ENCODE results near the gene NCAM1. TPM values are rescaled to one million over a fixed set of nuclear protein-coding genes. Genes with fewer than 3 reads are reported as not detected.

NCAM1 gene
- total RNA-seq, 3 donors from 2014 or later = 3.6 to 17.9 (median 6.1) TPM

DNA sequence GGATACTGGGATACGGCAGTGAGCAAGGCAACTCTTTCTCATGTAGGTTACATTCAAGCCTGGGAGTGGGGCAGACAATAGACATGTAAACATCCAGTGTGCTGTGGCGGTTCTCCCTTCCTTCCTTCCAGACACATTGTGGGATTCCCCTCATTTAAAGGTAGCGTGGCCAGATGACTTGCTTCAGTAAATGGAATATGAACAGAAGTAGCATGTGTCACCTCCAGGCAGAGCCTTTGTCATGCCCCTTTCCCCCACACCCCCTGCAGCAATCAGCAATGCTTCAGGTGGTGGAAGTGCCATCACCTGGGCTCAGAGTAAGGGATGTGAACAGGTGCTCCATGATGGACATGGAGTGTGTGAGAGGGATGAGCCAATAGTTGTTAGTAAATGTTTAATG, 318.4 kb downstream of the NCAM1 start:
- DNase-seq (ENCODE audit: low spot score in 2 of 2) = no peak
- intact Hi-C loops (cut with DNase I; ENCODE audit: low total_unique reads) = no loop called here
- Histone ChIP-seq H3K9me3 (no peaks in the 10 kb centered on the region), H3K4me3 (no peak overlapping the region), H3K27me3 (no peaks in the 10 kb centered on the region), H3K4me1 (no peaks in the 10 kb centered on the region), H3K36me3 (no peaks in the 10 kb centered on the region), H3K27ac (no peak overlapping the region)
- TF ChIP-seq POLR2A (IDR thresholded peaks at IDR 0.05) (no peak), POLR2AphosphoS5 (IDR thresholded peaks at IDR 0.05) (no peak)
- TF ChIP-seq, protein P1, sequence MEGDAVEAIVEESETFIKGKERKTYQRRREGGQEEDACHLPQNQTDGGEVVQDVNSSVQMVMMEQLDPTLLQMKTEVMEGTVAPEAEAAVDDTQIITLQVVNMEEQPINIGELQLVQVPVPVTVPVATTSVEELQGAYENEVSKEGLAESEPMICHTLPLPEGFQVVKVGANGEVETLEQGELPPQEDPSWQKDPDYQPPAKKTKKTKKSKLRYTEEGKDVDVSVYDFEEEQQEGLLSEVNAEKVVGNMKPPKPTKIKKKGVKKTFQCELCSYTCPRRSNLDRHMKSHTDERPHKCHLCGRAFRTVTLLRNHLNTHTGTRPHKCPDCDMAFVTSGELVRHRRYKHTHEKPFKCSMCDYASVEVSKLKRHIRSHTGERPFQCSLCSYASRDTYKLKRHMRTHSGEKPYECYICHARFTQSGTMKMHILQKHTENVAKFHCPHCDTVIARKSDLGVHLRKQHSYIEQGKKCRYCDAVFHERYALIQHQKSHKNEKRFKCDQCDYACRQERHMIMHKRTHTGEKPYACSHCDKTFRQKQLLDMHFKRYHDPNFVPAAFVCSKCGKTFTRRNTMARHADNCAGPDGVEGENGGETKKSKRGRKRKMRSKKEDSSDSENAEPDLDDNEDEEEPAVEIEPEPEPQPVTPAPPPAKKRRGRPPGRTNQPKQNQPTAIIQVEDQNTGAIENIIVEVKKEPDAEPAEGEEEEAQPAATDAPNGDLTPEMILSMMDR (IDR thresholded peaks at IDR 0.05) = no peak

DNA sequence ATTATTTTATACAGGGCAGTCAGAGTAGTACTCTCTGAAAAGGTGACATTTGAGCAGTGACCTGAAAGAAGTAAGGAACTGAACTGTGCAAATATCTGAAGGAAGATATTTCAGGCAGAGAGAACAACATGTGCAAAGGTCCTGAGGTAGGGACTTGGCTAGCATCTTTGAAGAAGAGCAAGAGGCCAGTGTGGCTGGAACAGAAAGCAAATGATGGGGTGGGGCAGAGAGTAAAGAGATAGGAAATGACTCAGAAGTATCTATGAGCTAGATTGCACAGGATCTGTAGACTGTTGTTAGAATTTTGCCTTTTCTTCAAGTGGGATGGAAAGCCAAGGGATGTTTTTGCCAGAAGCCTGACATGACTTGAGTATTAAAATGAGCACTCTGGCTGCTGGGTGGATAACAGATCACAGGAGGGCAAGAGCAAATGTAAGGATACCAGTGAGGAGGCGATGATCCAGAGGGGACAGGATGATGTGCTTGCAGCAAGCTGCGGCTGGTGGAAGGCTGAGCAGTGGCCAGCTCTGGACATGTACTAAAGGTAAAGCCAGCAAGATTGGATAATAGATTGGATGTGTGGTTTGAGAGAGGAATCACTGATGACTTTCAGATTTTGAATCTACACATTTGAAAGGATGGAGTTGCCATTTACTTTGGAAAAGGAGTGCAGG, 320.0 kb downstream of the NCAM1 start:
- H3K27ac ChIP-seq = no peak overlapping the region
- no peaks in the 10 kb centered on the region for H3K27me3 ChIP-seq
- TF ChIP-seq POLR2A (IDR thresholded peaks at IDR 0.05) (no peak), POLR2AphosphoS5 (IDR thresholded peaks at IDR 0.05) (no peak)
- TF ChIP-seq, protein P1 (IDR thresholded peaks at IDR 0.05) = no peak
- no peaks in the 10 kb centered on the region for H3K9me3 ChIP-seq
- H3K4me1 ChIP-seq = no peaks in the 10 kb centered on the region
- no peaks in the 10 kb centered on the region for H3K36me3 ChIP-seq
- no peak for DNase-seq (ENCODE audit: low spot score in 2 of 2)
- H3K4me3 ChIP-seq = no peak overlapping the region
- intact Hi-C loops (cut with DNase I; ENCODE audit: low total_unique reads) = no loop called here

DNA sequence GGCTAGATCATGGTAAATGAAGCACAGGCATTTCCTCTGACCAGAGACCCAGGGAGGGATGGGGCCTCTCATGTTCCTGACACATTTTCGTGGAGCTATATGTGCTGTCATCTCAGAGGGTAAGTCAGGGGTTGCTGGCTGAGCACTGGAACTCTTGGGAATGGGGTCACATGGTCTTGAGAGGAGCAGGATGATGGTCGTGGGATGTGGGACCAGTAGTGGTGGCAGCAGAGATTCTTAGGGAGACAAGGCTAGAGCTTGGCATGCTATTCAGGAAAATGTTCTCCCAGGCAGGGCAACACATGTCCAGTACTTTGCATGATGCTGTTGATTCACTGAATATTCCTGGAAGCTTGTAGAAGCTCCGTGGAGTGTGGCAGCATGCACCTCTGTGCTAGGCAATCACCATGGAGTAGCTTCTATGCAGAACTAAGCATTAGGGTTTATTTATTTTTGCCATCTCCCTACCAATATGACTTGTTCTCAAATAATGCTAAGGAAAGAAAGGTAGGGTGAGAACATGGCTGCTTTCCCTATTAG, 321.7 kb downstream of the NCAM1 start:
- Histone ChIP-seq H3K9me3 (no peaks in the 10 kb centered on the region), H3K36me3 (no peaks in the 10 kb centered on the region), H3K27me3 (no peaks in the 10 kb centered on the region), H3K4me3 (no peak overlapping the region), H3K4me1 (no peaks in the 10 kb centered on the region), H3K27ac (no peak overlapping the region)
- TF ChIP-seq, protein P1 (IDR thresholded peaks at IDR 0.05) = no peak
- TF ChIP-seq POLR2AphosphoS5 (IDR thresholded peaks at IDR 0.05) = no peak
- no peak for TF ChIP-seq POLR2A (IDR thresholded peaks at IDR 0.05)
- intact Hi-C loops (cut with DNase I; ENCODE audit: low total_unique reads) = no loop called here
- no peak for DNase-seq (ENCODE audit: low spot score in 2 of 2)

DNA sequence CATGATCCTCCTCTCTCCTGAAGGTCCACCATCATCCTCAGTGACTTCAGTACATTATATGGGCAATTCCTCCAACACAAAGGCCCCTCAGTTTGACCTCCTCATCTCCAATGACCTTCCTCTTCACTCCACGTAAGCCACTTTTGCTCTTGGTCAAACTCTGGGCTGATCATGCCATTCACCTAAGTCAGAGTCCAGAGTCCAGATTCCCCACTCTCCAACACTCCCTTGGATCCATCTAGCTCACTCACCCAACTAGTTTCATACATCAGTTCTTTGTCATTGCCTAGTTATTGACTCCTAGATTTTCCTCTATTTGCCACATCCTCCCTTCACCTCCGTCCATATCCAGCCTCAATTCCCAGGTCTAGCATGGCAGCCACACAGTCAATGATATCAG, 322.7 kb downstream of the NCAM1 start:
- H3K36me3 ChIP-seq = no peaks in the 10 kb centered on the region
- H3K9me3 ChIP-seq = no peaks in the 10 kb centered on the region
- H3K4me1 ChIP-seq = no peaks in the 10 kb centered on the region
- TF ChIP-seq, protein P1 (IDR thresholded peaks at IDR 0.05) = no peak
- TF ChIP-seq POLR2AphosphoS5 (IDR thresholded peaks at IDR 0.05) (no peak), POLR2A (IDR thresholded peaks at IDR 0.05) (no peak)
- intact Hi-C loops (cut with DNase I; ENCODE audit: low total_unique reads) = no loop called here
- no peak for DNase-seq (ENCODE audit: low spot score in 2 of 2)
- no peak overlapping the region for H3K27ac ChIP-seq
- H3K4me3 ChIP-seq = no peak overlapping the region
- no peaks in the 10 kb centered on the region for H3K27me3 ChIP-seq

DNA sequence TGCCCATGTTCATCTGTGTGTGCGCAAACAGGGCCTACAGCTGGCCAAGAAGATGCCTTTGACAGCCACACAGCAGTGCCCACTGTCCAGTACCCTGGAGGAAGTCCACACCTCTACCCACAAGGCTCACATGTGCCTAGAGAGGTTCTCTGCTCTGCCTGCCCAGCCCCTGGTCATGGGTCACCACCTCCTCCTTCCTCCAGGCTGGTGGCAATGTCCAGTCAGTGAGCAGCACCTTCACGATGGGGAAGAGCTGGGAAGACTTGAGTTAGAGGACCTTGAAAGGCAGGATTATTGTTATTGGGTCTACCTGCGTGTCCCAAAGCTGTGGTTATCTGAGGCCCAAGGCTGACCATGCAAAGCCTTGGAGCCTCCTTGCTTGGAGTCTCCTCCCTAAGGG, 324.8 kb downstream of the NCAM1 start:
- no peak for TF ChIP-seq POLR2AphosphoS5 (IDR thresholded peaks at IDR 0.05)
- TF ChIP-seq POLR2A (IDR thresholded peaks at IDR 0.05) = no peak
- TF ChIP-seq, protein P1 (IDR thresholded peaks at IDR 0.05) = no peak
- Histone ChIP-seq H3K36me3 (no peaks in the 10 kb centered on the region), H3K4me1 (no peaks in the 10 kb centered on the region), H3K4me3 (no peak overlapping the region), H3K27me3 (no peaks in the 10 kb centered on the region), H3K9me3 (no peaks in the 10 kb centered on the region), H3K27ac (no peak overlapping the region)
- DNase-seq (ENCODE audit: low spot score in 2 of 2) = no peak
- intact Hi-C loops (cut with DNase I; ENCODE audit: low total_unique reads) = no loop called here
